HEK293 (cell line): Measurements from ENCODE around the gene FCER1A.

Experiments
- CTCF ChIA-PET: fragments of 350-600 bp; formaldehyde crosslinking; extraction: SDS; loops from one replicate; lab custom pipeline; 2021; ENCODE audit warnings: antibody characterized with exemption; lab: Yijun Ruan, JAX
- POLR2A ChIA-PET: fragments of 300-600 bp; formaldehyde crosslinking; extraction: SDS; loops from one replicate; lab custom pipeline; 2020; ENCODE audit warnings: antibody characterized with exemption, inconsistent platforms; lab: Yijun Ruan, JAX
- H3K27ac ChIP-seq: fragments of 200-500 bp; sonication (Bioruptor generic); 2 replicates; pipeline ENCODE4 v1.5.1; 2014; ENCODE audit warnings: low read depth, low read length, control low read depth, inconsistent platforms; ENCODE audit errors: extremely low read depth
- H3K36me3 ChIP-seq, 2 experiments: fragments of 200-500 bp in 1 of 2; sonication (Bioruptor generic) in 1 of 2; 1 replicate in 1 of 2; 2 replicates in 1 of 2; pipeline ENCODE4 v1.5.1; 2014 to 2017; ENCODE audit warnings: inconsistent platforms in 2 of 2, low read length in 2 of 2; ENCODE audit not compliant: control insufficient read depth in 2 of 2, insufficient read depth in 1 of 2
- H3K4me1 ChIP-seq: fragments of 200-500 bp; sonication (Bioruptor generic); 2 replicates; pipeline ENCODE4 v1.5.1; 2014; ENCODE audit warnings: mild to moderate bottlenecking, low read length, inconsistent platforms; ENCODE audit not compliant: control insufficient read depth, insufficient read depth
- H3K4me3 ChIP-seq: 2 replicates; pipeline ENCODE4 v1.5.1; 2011; ENCODE audit warnings: low read depth, mild to moderate bottlenecking, control low read depth, low read length, moderate library complexity
- H3K9me3 ChIP-seq: fragments of 200-500 bp; sonication (Bioruptor generic); 2 replicates; pipeline ENCODE4 v1.5.1; 2014; ENCODE audit warnings: low read depth, low read length, inconsistent platforms; ENCODE audit not compliant: control insufficient read depth, insufficient read depth
- HOXC10 ChIP-seq: sonication (generic); formaldehyde crosslinking; IDR thresholded peaks from 2 replicates; pipeline ENCODE4 v1.8.1; 2023; ENCODE audit warnings: mild to moderate bottlenecking, missing genetic modification reagents
- OSR2 ChIP-seq: fragments of 450-650 bp; formaldehyde crosslinking; IDR thresholded peaks from 2 replicates; pipeline ENCODE4 v1.5.1; 2016; ENCODE audit warnings: missing biosample characterization, missing genetic modification characterization
- PRDM1 ChIP-seq: fragments of 450-650 bp; formaldehyde crosslinking; IDR thresholded peaks from 2 replicates; pipeline ENCODE4; 2016; ENCODE audit warnings: missing biosample characterization, missing genetic modification characterization
- SALL2 ChIP-seq: fragments of 450-650 bp; formaldehyde crosslinking; IDR thresholded peaks from 2 replicates; pipeline ENCODE4 v1.5.0; 2017; ENCODE audit warnings: missing biosample characterization, mild to moderate bottlenecking, missing genetic modification characterization, borderline replicate concordance
- ZFHX2 ChIP-seq: fragments of 450-650 bp; formaldehyde crosslinking; conservative IDR thresholded peaks from 2 replicates; pipeline ENCODE4 v1.5.1; 2016; ENCODE audit warnings: missing biosample characterization, missing genetic modification characterization
- ZFP3 ChIP-seq: fragments of 450-650 bp; formaldehyde crosslinking; IDR thresholded peaks from 2 replicates; pipeline ENCODE4 v1.5.1; 2016; ENCODE audit warnings: low read depth, missing biosample characterization, missing genetic modification characterization
- ZNF10 ChIP-seq: fragments of 450-650 bp; formaldehyde crosslinking; IDR thresholded peaks from 2 replicates; pipeline ENCODE4 v1.5.1; 2017; ENCODE audit warnings: missing biosample characterization, missing genetic modification characterization
- ZNF335 ChIP-seq: fragments of 450-650 bp; formaldehyde crosslinking; conservative IDR thresholded peaks from 2 replicates; pipeline ENCODE4 v1.5.1; 2016; ENCODE audit warnings: missing biosample characterization, missing genetic modification characterization
- ZNF473 ChIP-seq: fragments of 450-650 bp; formaldehyde crosslinking; IDR thresholded peaks from 2 replicates; pipeline ENCODE4 v1.5.1; 2017; ENCODE audit warnings: missing biosample characterization, missing genetic modification characterization
- ZNF624 ChIP-seq: fragments of 450-650 bp; formaldehyde crosslinking; IDR thresholded peaks from 2 replicates; pipeline ENCODE4 v1.5.1; 2017; ENCODE audit warnings: missing biosample characterization, missing genetic modification characterization
- ZNF658 ChIP-seq: fragments of 450-650 bp; formaldehyde crosslinking; IDR thresholded peaks from 2 replicates; pipeline ENCODE4; 2016; ENCODE audit warnings: missing biosample characterization, missing genetic modification characterization
- ZNF701 ChIP-seq: fragments of 450-650 bp; formaldehyde crosslinking; IDR thresholded peaks from 2 replicates; pipeline ENCODE4 v1.5.1; 2016; ENCODE audit warnings: missing biosample characterization, missing genetic modification characterization
- ZNF768 ChIP-seq: fragments of 450-650 bp; formaldehyde crosslinking; IDR thresholded peaks from 2 replicates; pipeline ENCODE4 v1.5.1; 2018; ENCODE audit warnings: missing biosample characterization, mild to moderate bottlenecking, missing genetic modification characterization
- ZNF791 ChIP-seq: fragments of 450-650 bp; formaldehyde crosslinking; IDR thresholded peaks from 2 replicates; pipeline ENCODE4 v1.5.1; 2016; ENCODE audit warnings: missing biosample characterization, missing genetic modification characterization
- ZNF792 ChIP-seq: fragments of 450-650 bp; formaldehyde crosslinking; IDR thresholded peaks from 2 replicates; pipeline ENCODE4 v1.5.1; 2016; ENCODE audit warnings: missing biosample characterization, missing genetic modification characterization
- TF ChIP-seq, protein P1 (sequence below): fragments of 450-650 bp; formaldehyde crosslinking; IDR thresholded peaks from 2 replicates; pipeline ENCODE4 v1.5.1; 2016; ENCODE audit warnings: missing biosample characterization, missing genetic modification characterization, low read depth
- TF ChIP-seq, protein P2 (sequence below): fragments of 450-650 bp; formaldehyde crosslinking; IDR thresholded peaks from 2 replicates; pipeline ENCODE4 v1.5.1; 2016; ENCODE audit warnings: missing biosample characterization, missing genetic modification characterization
- TF ChIP-seq, protein P3 (sequence below): fragments of 450-650 bp; formaldehyde crosslinking; IDR thresholded peaks from 2 replicates; pipeline ENCODE4 v1.5.1; 2017; ENCODE audit warnings: missing biosample characterization, missing genetic modification characterization
- TF ChIP-seq, protein P4 (sequence below): fragments of 450-650 bp; formaldehyde crosslinking; IDR thresholded peaks from 2 replicates; pipeline ENCODE4 v1.5.1; 2016; ENCODE audit warnings: missing biosample characterization, missing genetic modification characterization, borderline replicate concordance

The FCER1A gene

DNA sequence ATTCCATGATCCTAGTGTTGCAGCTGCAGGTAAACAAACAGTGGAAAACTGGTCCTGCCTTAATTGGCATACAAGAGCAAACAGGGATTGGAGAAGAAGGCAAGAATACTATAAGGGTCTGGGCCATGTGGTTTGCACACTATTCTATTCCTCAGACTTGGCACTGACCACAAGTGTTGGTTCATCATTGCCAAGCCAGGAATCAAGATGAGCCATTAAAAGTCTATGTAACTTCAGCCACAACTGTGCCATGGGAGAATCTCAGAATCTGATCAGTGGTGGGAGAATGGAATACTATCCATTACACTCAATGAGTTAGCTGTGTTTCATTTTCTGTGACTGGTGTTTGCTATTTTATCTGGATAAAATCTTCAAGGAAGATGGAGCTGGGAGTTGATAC lies 26.2 kb upstream of the FCER1A start:
- H3K27ac ChIP-seq = no peak overlapping the region
- no peaks in the 10 kb centered on the region for H3K9me3 ChIP-seq
- no peaks in the 10 kb centered on the region for H3K36me3 ChIP-seq
- CTCF ChIA-PET = interaction anchor here (1.2 kb wide), 1 partner anchor 61 kb away, joined by 3 read pairs; no protein-coding TSS in a partner anchor
- no peak overlapping the region for H3K4me3 ChIP-seq
- POLR2A ChIA-PET = no interaction called here
- TF ChIP-seq, protein P1, sequence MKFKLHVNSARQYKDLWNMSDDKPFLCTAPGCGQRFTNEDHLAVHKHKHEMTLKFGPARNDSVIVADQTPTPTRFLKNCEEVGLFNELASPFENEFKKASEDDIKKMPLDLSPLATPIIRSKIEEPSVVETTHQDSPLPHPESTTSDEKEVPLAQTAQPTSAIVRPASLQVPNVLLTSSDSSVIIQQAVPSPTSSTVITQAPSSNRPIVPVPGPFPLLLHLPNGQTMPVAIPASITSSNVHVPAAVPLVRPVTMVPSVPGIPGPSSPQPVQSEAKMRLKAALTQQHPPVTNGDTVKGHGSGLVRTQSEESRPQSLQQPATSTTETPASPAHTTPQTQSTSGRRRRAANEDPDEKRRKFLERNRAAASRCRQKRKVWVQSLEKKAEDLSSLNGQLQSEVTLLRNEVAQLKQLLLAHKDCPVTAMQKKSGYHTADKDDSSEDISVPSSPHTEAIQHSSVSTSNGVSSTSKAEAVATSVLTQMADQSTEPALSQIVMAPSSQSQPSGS (tag by site-specific recombination) = no peak
- no peak for TF ChIP-seq ZNF473 (tag by site-specific recombination)
- TF ChIP-seq, protein P2, sequence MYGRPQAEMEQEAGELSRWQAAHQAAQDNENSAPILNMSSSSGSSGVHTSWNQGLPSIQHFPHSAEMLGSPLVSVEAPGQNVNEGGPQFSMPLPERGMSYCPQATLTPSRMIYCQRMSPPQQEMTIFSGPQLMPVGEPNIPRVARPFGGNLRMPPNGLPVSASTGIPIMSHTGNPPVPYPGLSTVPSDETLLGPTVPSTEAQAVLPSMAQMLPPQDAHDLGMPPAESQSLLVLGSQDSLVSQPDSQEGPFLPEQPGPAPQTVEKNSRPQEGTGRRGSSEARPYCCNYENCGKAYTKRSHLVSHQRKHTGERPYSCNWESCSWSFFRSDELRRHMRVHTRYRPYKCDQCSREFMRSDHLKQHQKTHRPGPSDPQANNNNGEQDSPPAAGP (tag by site-specific recombination) = no peak
- TF ChIP-seq ZFP3 (tag by site-specific recombination) = no peak
- TF ChIP-seq ZFHX2 = no peak
- no peak for TF ChIP-seq ZNF768 (tag by site-specific recombination)
- TF ChIP-seq SALL2 (tag by site-specific recombination) = no peak
- TF ChIP-seq, protein P3, sequence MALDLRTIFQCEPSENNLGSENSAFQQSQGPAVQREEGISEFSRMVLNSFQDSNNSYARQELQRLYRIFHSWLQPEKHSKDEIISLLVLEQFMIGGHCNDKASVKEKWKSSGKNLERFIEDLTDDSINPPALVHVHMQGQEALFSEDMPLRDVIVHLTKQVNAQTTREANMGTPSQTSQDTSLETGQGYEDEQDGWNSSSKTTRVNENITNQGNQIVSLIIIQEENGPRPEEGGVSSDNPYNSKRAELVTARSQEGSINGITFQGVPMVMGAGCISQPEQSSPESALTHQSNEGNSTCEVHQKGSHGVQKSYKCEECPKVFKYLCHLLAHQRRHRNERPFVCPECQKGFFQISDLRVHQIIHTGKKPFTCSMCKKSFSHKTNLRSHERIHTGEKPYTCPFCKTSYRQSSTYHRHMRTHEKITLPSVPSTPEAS = no peak
- TF ChIP-seq ZNF10 = no peak
- no peak for TF ChIP-seq ZNF658 (tag by site-specific recombination)
- TF ChIP-seq ZNF335 = no peak
- TF ChIP-seq OSR2 = no peak
- no peak for TF ChIP-seq ZNF792 (tag by site-specific recombination)
- no peak for TF ChIP-seq ZNF624 (tag by site-specific recombination)
- TF ChIP-seq ZNF701 (tag by site-specific recombination) = no peak
- no peak for TF ChIP-seq PRDM1 (tag by site-specific recombination)
- TF ChIP-seq, protein P4, sequence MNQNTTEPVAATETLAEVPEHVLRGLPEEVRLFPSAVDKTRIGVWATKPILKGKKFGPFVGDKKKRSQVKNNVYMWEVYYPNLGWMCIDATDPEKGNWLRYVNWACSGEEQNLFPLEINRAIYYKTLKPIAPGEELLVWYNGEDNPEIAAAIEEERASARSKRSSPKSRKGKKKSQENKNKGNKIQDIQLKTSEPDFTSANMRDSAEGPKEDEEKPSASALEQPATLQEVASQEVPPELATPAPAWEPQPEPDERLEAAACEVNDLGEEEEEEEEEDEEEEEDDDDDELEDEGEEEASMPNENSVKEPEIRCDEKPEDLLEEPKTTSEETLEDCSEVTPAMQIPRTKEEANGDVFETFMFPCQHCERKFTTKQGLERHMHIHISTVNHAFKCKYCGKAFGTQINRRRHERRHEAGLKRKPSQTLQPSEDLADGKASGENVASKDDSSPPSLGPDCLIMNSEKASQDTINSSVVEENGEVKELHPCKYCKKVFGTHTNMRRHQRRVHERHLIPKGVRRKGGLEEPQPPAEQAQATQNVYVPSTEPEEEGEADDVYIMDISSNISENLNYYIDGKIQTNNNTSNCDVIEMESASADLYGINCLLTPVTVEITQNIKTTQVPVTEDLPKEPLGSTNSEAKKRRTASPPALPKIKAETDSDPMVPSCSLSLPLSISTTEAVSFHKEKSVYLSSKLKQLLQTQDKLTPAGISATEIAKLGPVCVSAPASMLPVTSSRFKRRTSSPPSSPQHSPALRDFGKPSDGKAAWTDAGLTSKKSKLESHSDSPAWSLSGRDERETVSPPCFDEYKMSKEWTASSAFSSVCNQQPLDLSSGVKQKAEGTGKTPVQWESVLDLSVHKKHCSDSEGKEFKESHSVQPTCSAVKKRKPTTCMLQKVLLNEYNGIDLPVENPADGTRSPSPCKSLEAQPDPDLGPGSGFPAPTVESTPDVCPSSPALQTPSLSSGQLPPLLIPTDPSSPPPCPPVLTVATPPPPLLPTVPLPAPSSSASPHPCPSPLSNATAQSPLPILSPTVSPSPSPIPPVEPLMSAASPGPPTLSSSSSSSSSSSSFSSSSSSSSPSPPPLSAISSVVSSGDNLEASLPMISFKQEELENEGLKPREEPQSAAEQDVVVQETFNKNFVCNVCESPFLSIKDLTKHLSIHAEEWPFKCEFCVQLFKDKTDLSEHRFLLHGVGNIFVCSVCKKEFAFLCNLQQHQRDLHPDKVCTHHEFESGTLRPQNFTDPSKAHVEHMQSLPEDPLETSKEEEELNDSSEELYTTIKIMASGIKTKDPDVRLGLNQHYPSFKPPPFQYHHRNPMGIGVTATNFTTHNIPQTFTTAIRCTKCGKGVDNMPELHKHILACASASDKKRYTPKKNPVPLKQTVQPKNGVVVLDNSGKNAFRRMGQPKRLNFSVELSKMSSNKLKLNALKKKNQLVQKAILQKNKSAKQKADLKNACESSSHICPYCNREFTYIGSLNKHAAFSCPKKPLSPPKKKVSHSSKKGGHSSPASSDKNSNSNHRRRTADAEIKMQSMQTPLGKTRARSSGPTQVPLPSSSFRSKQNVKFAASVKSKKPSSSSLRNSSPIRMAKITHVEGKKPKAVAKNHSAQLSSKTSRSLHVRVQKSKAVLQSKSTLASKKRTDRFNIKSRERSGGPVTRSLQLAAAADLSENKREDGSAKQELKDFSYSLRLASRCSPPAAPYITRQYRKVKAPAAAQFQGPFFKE (tag by site-specific recombination) = no peak
- TF ChIP-seq ZNF791 = no peak
- no peak for TF ChIP-seq HOXC10 (CRISPR knock-in tag)
- H3K4me1 ChIP-seq = no peaks in the 10 kb centered on the region
